ENCODE measurements around the gene DAPK2. TPM values are rescaled to one million over a fixed set of nuclear protein-coding genes. Genes with fewer than 3 reads are reported as not detected.

The DAPK2 gene
- total RNA-seq, 1 donor from 2014 or later, result 1.6 TPM

- no peak for DNase-seq (ENCODE audit: low spot score)
- no peaks in the 10 kb centered on the region for H3K27me3 Mint-ChIP-seq (ENCODE audit: low read depth)
- no peaks in the 10 kb centered on the region for H3K36me3 Mint-ChIP-seq (ENCODE audit: low read depth)
- peaks cover 9% of the 10 kb centered on the region for H3K4me1 Mint-ChIP-seq (ENCODE audit: low read depth)
- TF ChIP-seq CTCF (IDR thresholded peaks at IDR 0.05), result no peak
- no peak overlapping the region for H3K4me3 Mint-ChIP-seq (ENCODE audit: unreplicated experiment)
- no peak overlapping the region for H3K27ac Mint-ChIP-seq (ENCODE audit: unreplicated experiment)
- H3K9me3 Mint-ChIP-seq (ENCODE audit: low read depth), result no peaks in the 10 kb centered on the region
These were observed 54.6 kb downstream of the DAPK2 start for GRCh38 chr15:63991706-63992105.

- Mint-ChIP-seq H3K9me3 (ENCODE audit: low read depth) (no peaks in the 10 kb centered on the region), H3K4me1 (ENCODE audit: low read depth) (peaks cover 22% of the 10 kb centered on the region), H3K4me3 (ENCODE audit: unreplicated experiment) (no peak overlapping the region), H3K27me3 (ENCODE audit: low read depth) (no peaks in the 10 kb centered on the region), H3K27ac (ENCODE audit: unreplicated experiment) (no peak overlapping the region), H3K36me3 (ENCODE audit: low read depth) (no peaks in the 10 kb centered on the region)
- peak; percentile 46 for DNase-seq (ENCODE audit: low spot score)
- TF ChIP-seq CTCF (IDR thresholded peaks at IDR 0.05), result no peak
These were observed 55.8 kb downstream of the DAPK2 start for GRCh38 chr15:63990454-63990853.

- no peak overlapping the region for H3K27ac Mint-ChIP-seq (ENCODE audit: unreplicated experiment)
- H3K27me3 Mint-ChIP-seq (ENCODE audit: low read depth), result no peaks in the 10 kb centered on the region
- peak; percentile 29 for DNase-seq (ENCODE audit: low spot score)
- no peaks in the 10 kb centered on the region for H3K9me3 Mint-ChIP-seq (ENCODE audit: low read depth)
- peaks cover 23% of the 10 kb centered on the region for H3K4me1 Mint-ChIP-seq (ENCODE audit: low read depth)
- no peaks in the 10 kb centered on the region for H3K36me3 Mint-ChIP-seq (ENCODE audit: low read depth)
- TF ChIP-seq CTCF (IDR thresholded peaks at IDR 0.05), result no peak
- H3K4me3 Mint-ChIP-seq (ENCODE audit: unreplicated experiment), result no peak overlapping the region
These were observed 58.4 kb downstream of the DAPK2 start for GRCh38 chr15:63987796-63988378.

- Mint-ChIP-seq H3K4me3 (ENCODE audit: unreplicated experiment) (no peak overlapping the region), H3K4me1 (ENCODE audit: low read depth) (peaks cover 18% of the 10 kb centered on the region), H3K36me3 (ENCODE audit: low read depth) (no peaks in the 10 kb centered on the region), H3K27me3 (ENCODE audit: low read depth) (no peaks in the 10 kb centered on the region), H3K9me3 (ENCODE audit: low read depth) (no peaks in the 10 kb centered on the region), H3K27ac (ENCODE audit: unreplicated experiment) (no peak overlapping the region)
- no peak for TF ChIP-seq CTCF (IDR thresholded peaks at IDR 0.05)
- DNase-seq (ENCODE audit: low spot score), result no peak
These were observed 59.4 kb downstream of the DAPK2 start for GRCh38 chr15:63986751-63987341.

GRCh38 chr15:63986185-63986680, 60.1 kb downstream of the DAPK2 start:
- H3K27ac Mint-ChIP-seq (ENCODE audit: unreplicated experiment), result no peak overlapping the region
- DNase-seq (ENCODE audit: low spot score), result no peak
- no peaks in the 10 kb centered on the region for H3K9me3 Mint-ChIP-seq (ENCODE audit: low read depth)
- H3K27me3 Mint-ChIP-seq (ENCODE audit: low read depth), result no peaks in the 10 kb centered on the region
- no peak for TF ChIP-seq CTCF (IDR thresholded peaks at IDR 0.05)
- H3K4me1 Mint-ChIP-seq (ENCODE audit: low read depth), result peaks cover 14% of the 10 kb centered on the region
- no peaks in the 10 kb centered on the region for H3K36me3 Mint-ChIP-seq (ENCODE audit: low read depth)
- H3K4me3 Mint-ChIP-seq (ENCODE audit: unreplicated experiment), result no peak overlapping the region

Measured in chondrocyte (in vitro differentiated cells).